Ascending aorta (tissue), 2 donors: ENCODE data around the gene UNC79. TPM values are rescaled to one million over a fixed set of nuclear protein-coding genes. Genes with fewer than 3 reads are reported as not detected.

Experiments used
- DNase-seq, 2 donors: peaks; one replicate each; pipeline ENCODE4 v3.0.0-alpha.2; 2019; ENCODE audit warnings: low spot score in 2 of 2
- H3K27ac ChIP-seq, 2 donors: fragments of 200-600 bp; sonication (generic); one replicate each; pipeline ENCODE4 v1.5.1; 2016 to 2017; ENCODE audit warnings: mild to moderate bottlenecking in 1 of 2
- H3K27me3 ChIP-seq: fragments of 200-600 bp; sonication (generic); one replicate; pipeline ENCODE4 v1.5.1; 2017
- H3K36me3 ChIP-seq, 2 donors: fragments of 200-600 bp; sonication (generic); one replicate each; pipeline ENCODE4 v1.5.1; 2016
- H3K4me1 ChIP-seq, 2 donors: fragments of 200-600 bp; sonication (generic); one replicate each; pipeline ENCODE4 v1.5.1; 2016 to 2017; ENCODE audit warnings: mild to moderate bottlenecking in 1 of 2
- H3K4me3 ChIP-seq, 2 donors: fragments of 200-600 bp; sonication (generic); one replicate each; pipeline ENCODE4 v1.5.1; 2016 to 2017; ENCODE audit warnings: mild to moderate bottlenecking in 1 of 2
- H3K9me3 ChIP-seq, 2 donors: fragments of 200-600 bp; sonication (generic); one replicate each; pipeline ENCODE4 v1.5.1; 2016
- intact Hi-C: fragments of 100-400 bp; cut with DNase I; formaldehyde crosslinking; loops from one replicate; pipeline ENCODE4 v1.15.1; 2023
- total RNA-seq: library from RNA; depleted of rRNA; stranded (reverse); fragments of >200 nt; gene quantifications from one replicate; pipeline ENCODE4 v1.1.0, GENCODE V29; 2016
- TF ChIP-seq, protein P1 (sequence below), 3 experiments: fragments of 200-600 bp in 2 of 3; fragments of 450-650 bp in 1 of 3; sonication (generic) in 2 of 3; IDR thresholded peaks; one replicate each; pipeline ENCODE4 v1.5.1; 2016 to 2019; ENCODE audit warnings: antibody characterized with exemption in 3 of 3, mild to moderate bottlenecking in 1 of 3, moderate library complexity in 1 of 3

UNC79 gene
- total RNA-seq, 1 donor from 2014 or later: not detected

DNA sequence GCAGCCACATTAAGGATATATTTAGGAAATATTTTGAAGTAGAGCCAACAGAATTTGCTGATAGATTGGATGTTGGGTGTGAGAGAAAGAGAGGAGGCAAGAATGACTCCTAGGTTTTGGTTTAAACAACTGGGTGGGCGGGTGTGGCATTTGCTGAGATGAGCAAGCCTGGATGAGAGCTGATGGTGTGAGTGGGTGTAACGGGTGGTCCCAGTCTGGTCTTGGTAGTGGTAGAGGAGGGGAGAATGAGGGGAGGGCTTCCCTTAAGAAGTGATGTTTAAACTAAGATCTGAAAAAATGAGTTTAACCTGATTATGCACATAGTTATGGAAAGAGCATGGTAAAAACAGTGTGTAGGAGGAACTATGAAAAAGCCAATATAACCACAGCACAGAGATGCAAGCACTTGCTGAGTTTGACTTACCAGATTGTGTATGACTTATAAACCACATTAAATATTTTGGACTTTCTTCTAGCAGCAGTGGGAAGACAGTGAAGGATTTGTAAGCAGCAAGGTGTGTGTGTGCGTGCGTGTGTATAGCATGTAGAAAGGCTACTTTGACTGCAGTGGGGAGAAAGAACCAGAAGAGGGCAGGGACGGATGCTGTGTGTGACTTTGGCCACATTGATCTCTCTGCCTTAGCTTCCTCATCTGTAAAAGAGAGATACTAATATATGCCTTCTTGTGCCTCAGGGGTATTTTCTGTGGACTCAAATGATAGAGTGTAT lies 217.9 kb downstream of the UNC79 start:
- H3K36me3 ChIP-seq: no peaks in the 10 kb centered on the region
- no peak for DNase-seq
- intact Hi-C loops: no loop called here
- TF ChIP-seq, protein P1, sequence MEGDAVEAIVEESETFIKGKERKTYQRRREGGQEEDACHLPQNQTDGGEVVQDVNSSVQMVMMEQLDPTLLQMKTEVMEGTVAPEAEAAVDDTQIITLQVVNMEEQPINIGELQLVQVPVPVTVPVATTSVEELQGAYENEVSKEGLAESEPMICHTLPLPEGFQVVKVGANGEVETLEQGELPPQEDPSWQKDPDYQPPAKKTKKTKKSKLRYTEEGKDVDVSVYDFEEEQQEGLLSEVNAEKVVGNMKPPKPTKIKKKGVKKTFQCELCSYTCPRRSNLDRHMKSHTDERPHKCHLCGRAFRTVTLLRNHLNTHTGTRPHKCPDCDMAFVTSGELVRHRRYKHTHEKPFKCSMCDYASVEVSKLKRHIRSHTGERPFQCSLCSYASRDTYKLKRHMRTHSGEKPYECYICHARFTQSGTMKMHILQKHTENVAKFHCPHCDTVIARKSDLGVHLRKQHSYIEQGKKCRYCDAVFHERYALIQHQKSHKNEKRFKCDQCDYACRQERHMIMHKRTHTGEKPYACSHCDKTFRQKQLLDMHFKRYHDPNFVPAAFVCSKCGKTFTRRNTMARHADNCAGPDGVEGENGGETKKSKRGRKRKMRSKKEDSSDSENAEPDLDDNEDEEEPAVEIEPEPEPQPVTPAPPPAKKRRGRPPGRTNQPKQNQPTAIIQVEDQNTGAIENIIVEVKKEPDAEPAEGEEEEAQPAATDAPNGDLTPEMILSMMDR (IDR thresholded peaks at IDR 0.05): no peak
- no peaks in the 10 kb centered on the region for H3K9me3 ChIP-seq
- no peaks in the 10 kb centered on the region for H3K27me3 ChIP-seq
- no peak overlapping the region for H3K4me3 ChIP-seq
- H3K4me1 ChIP-seq: no peaks in the 10 kb centered on the region
- no peak overlapping the region for H3K27ac ChIP-seq

GRCh38 chr14:93654599-93654998 lies 223.9 kb downstream of the UNC79 start:
- intact Hi-C loops: loop anchor here (2.0 kb wide), 1 partner anchor 252 kb away; no protein-coding TSS in a partner anchor
- no peak for DNase-seq

GRCh38 chr14:93655078-93655750 lies 224.5 kb downstream of the UNC79 start:
- Histone ChIP-seq H3K4me3 (no peak overlapping the region), H3K9me3 (no peaks in the 10 kb centered on the region), H3K36me3 (no peaks in the 10 kb centered on the region), H3K27me3 (no peaks in the 10 kb centered on the region), H3K4me1 (no peaks in the 10 kb centered on the region), H3K27ac (no peak overlapping the region)
- TF ChIP-seq, protein P1 (IDR thresholded peaks at IDR 0.05): peak; percentile 45 to 68 (median 60)
- intact Hi-C loops: loop anchor here (1.0 to 2.0 kb wide), 3 partner anchors 134 to 252 kb away; no protein-coding TSS in a partner anchor
- no peak for DNase-seq

More at GRCh38 chr14:93654599-93654998, 223.9 kb downstream of the UNC79 start:
- Histone ChIP-seq H3K27me3 (no peaks in the 10 kb centered on the region), H3K36me3 (no peaks in the 10 kb centered on the region), H3K27ac (no peak overlapping the region), H3K9me3 (no peaks in the 10 kb centered on the region), H3K4me3 (no peak overlapping the region), H3K4me1 (no peaks in the 10 kb centered on the region)
- TF ChIP-seq, protein P1 (IDR thresholded peaks at IDR 0.05): no peak

DNA sequence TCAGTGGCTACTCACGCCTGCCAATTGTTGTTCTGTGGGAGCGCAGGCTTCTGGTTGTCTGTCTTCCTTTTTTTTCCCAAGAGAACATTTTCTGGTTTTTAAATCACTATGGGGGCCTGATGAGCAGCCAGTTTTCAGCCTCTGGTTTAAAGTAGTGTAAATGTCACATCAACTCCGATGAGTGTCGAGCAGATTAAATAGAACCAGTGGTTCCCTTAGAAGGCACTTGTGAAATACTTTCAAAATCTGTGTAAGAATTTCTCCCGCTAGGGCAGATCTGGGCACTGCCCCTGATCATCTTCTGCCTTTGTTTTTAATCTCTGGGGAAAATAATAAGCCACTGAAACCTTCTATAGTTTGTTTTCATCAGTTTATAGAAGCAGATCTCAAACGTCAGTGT lies 227.1 kb downstream of the UNC79 start:
- intact Hi-C loops: no loop called here
- no peak for DNase-seq
- Histone ChIP-seq H3K4me1 (no peaks in the 10 kb centered on the region), H3K4me3 (no peak overlapping the region), H3K27me3 (no peaks in the 10 kb centered on the region), H3K9me3 (no peaks in the 10 kb centered on the region), H3K36me3 (no peaks in the 10 kb centered on the region), H3K27ac (no peak overlapping the region)
- TF ChIP-seq, protein P1 (IDR thresholded peaks at IDR 0.05): no peak

GRCh38 chr14:93663317-93663716 lies 232.6 kb downstream of the UNC79 start:
- intact Hi-C loops: no loop called here
- TF ChIP-seq, protein P1 (IDR thresholded peaks at IDR 0.05): no peak

More at GRCh38 chr14:93663317-93663716, 232.6 kb downstream of the UNC79 start:
- Histone ChIP-seq H3K9me3 (peaks cover 0 to 9% of the 10 kb centered on the region in 2 donors), H3K27ac (no peak overlapping the region), H3K4me1 (no peaks in the 10 kb centered on the region), H3K4me3 (no peak overlapping the region), H3K27me3 (no peaks in the 10 kb centered on the region), H3K36me3 (no peaks in the 10 kb centered on the region)
- DNase-seq: no peak
